Activated T-helper 1 cell treated with anti-CD3 and anti-CD28 coated beads, Interleukin-12 subunit alpha, Interleukin-12 subunit beta, Interleukin-2, Interleukin-4 antibody, amounts not matched to agents 30 ng/mL and 10 ng/mL and 1 ng/mL, durations not matched to agents 14 hours and 24 hours and 36 hours (primary cell): ENCODE data around the gene PSMF1. TPM values are rescaled to one million over a fixed set of nuclear protein-coding genes. Genes with fewer than 3 reads are reported as not detected.
"Not testable (repeated sequence)": the region's sequence is repeated elsewhere in the genome, so short reads cannot be mapped to it uniquely, and the experiment has no call there.

ENCODE experiments used
- DNase-seq: peaks from one replicate; pipeline ENCODE4 v3.0.0; 2021; ENCODE audit warnings: low spot score
- H3K27ac Mint-ChIP-seq: one replicate; pipeline ENCODE4 v1.8.0; 2021; ENCODE audit warnings: mild to moderate bottlenecking, mixed read lengths
- H3K27me3 Mint-ChIP-seq: one replicate; pipeline ENCODE4 v1.8.0; 2022; ENCODE audit warnings: mild to moderate bottlenecking, moderate library complexity, mixed read lengths; ENCODE audit not compliant: insufficient read depth
- H3K36me3 Mint-ChIP-seq: one replicate; pipeline ENCODE4 v1.8.0; 2021; ENCODE audit warnings: low read depth, mixed read lengths
- H3K4me1 Mint-ChIP-seq: one replicate; pipeline ENCODE4 v1.8.0; 2021; ENCODE audit warnings: low read depth, mixed read lengths
- H3K4me3 Mint-ChIP-seq: one replicate; pipeline ENCODE4 v1.8.0; 2021; ENCODE audit warnings: mild to moderate bottlenecking, moderate library complexity, mixed read lengths
- H3K9me3 Mint-ChIP-seq: one replicate; pipeline ENCODE4 v1.8.0; 2021; ENCODE audit warnings: mixed read lengths
- intact Hi-C: fragments of 100-400 bp; cut with micrococcal nuclease; formaldehyde crosslinking; loops from one replicate; pipeline ENCODE4 v1.15.1; 2024
- total RNA-seq: library from RNA; stranded (reverse); gene quantifications from 2 replicates; pipeline ENCODE4 v1.2.3, GENCODE V29; 2022

PSMF1 gene
- total RNA-seq, 1 donor from 2014 or later, result 185 TPM

DNA sequence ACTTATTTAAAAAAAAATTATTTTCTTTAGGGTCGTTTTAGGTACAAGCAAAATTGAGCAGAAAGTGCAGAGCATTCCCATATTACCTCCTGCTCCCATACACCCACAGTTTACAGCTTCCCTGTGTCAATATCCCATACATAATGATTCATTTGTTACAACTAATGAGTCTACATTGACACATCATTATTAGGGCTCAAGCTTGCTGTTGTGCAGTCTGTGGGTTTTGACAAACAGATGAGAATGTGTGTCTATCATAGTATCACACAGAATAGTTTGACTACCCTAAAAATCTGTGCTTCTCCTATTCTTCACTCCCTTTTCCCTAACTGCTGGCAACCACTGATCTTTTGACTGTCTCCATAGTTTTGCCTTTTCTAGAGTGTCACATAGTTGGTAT, 9.4 kb downstream of the PSMF1 start:
- Mint-ChIP-seq H3K27ac (no peak overlapping the region), H3K4me3 (no peak overlapping the region), H3K27me3 (no peaks in the 10 kb centered on the region), H3K4me1 (peaks cover 35% of the 10 kb centered on the region), H3K9me3 (peaks cover 4% of the 10 kb centered on the region), H3K36me3 (peaks cover 70% of the 10 kb centered on the region)
- no peak for DNase-seq
- intact Hi-C loops, result no loop called here

- intact Hi-C loops, result no loop called here
- Mint-ChIP-seq H3K27ac (no peak overlapping the region), H3K4me1 (peaks cover 28% of the 10 kb centered on the region), H3K36me3 (peaks cover 72% of the 10 kb centered on the region), H3K9me3 (peaks cover 8% of the 10 kb centered on the region), H3K27me3 (no peaks in the 10 kb centered on the region), H3K4me3 (no peak overlapping the region)
- no peak for DNase-seq
Observed at GRCh38 chr20:1130058-1130694, 11.8 kb downstream of the PSMF1 start.

- intact Hi-C loops, result no loop called here
- Mint-ChIP-seq H3K27me3 (no peaks in the 10 kb centered on the region), H3K36me3 (peaks cover 75% of the 10 kb centered on the region), H3K9me3 (peaks cover 8% of the 10 kb centered on the region), H3K4me1 (peaks cover 26% of the 10 kb centered on the region), H3K27ac (no peak overlapping the region), H3K4me3 (no peak overlapping the region)
- DNase-seq, result no peak
Observed at GRCh38 chr20:1130847-1131246, 12.4 kb downstream of the PSMF1 start.

- peaks cover 30% of the 10 kb centered on the region for H3K4me1 Mint-ChIP-seq
- H3K27me3 Mint-ChIP-seq, result no peaks in the 10 kb centered on the region
- peak overlapping the region; percentile 19 for H3K27ac Mint-ChIP-seq
- peaks cover 76% of the 10 kb centered on the region for H3K36me3 Mint-ChIP-seq
- H3K4me3 Mint-ChIP-seq, result no peak overlapping the region
- peaks cover 8% of the 10 kb centered on the region for H3K9me3 Mint-ChIP-seq
- intact Hi-C loops, result no loop called here
- DNase-seq, result no peak
Observed at GRCh38 chr20:1131354-1131753, 13.0 kb downstream of the PSMF1 start.

DNA sequence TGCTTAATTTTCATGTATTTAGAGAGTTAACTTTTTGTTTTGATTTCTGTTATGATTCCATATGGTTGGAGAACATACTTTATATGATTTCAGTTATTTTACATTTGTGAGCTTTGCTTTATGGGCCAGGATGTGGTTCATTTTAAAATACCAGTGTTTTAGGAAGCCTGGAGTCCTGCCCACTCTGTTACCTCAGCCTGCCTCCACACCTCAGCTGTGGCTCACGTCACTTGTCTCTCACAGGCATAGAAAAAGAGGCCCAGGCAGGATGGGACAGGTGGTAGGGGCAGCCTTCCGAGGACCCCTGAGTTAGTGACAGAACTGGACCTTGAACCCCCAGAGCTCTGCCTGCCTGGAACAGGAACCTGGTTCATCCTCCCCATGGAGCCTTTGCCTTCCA, 16.0 kb downstream of the PSMF1 start:
- H3K4me1 Mint-ChIP-seq, result peaks cover 30% of the 10 kb centered on the region
- intact Hi-C loops, result no loop called here
- peaks cover 73% of the 10 kb centered on the region for H3K36me3 Mint-ChIP-seq
- no peak for DNase-seq
- H3K27me3 Mint-ChIP-seq, result no peaks in the 10 kb centered on the region
- H3K27ac Mint-ChIP-seq, result no peak overlapping the region
- peaks cover 8% of the 10 kb centered on the region for H3K9me3 Mint-ChIP-seq
- H3K4me3 Mint-ChIP-seq, result no peak overlapping the region

GRCh38 chr20:1134836-1135235, 16.4 kb downstream of the PSMF1 start:
- no peaks in the 10 kb centered on the region for H3K27me3 Mint-ChIP-seq
- H3K4me1 Mint-ChIP-seq, result peaks cover 30% of the 10 kb centered on the region
- no peak overlapping the region for H3K4me3 Mint-ChIP-seq
- no peak overlapping the region for H3K27ac Mint-ChIP-seq
- peaks cover 8% of the 10 kb centered on the region for H3K9me3 Mint-ChIP-seq
- no peak for DNase-seq
- intact Hi-C loops, result no loop called here
- peaks cover 73% of the 10 kb centered on the region for H3K36me3 Mint-ChIP-seq

DNA sequence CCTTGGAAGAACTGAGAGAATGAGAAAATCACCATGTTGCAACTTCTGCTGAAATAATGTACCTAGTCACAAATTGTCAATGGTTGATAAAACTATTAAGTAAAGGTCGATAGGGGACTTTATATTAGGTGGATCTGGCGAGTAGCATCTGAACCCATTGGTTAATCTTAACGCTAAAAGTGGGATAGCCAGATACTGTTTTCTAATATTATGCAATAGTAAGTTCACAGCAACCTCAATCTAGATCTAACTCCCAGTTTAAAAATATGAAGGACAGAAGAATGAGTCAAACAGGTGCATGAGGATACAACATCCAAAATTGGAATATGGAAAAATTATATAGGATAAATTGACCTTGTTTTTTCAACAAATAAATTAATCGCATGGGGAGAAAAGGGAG, 18.8 kb downstream of the PSMF1 start:
- Mint-ChIP-seq H3K27ac (no peak overlapping the region), H3K4me1 (peaks cover 21% of the 10 kb centered on the region), H3K9me3 (peaks cover 8% of the 10 kb centered on the region), H3K4me3 (no peak overlapping the region), H3K27me3 (no peaks in the 10 kb centered on the region), H3K36me3 (peaks cover 67% of the 10 kb centered on the region)
- no peak for DNase-seq
- intact Hi-C loops, result no loop called here

- H3K27me3 Mint-ChIP-seq, result no peaks in the 10 kb centered on the region
- H3K4me1 Mint-ChIP-seq, result no peaks in the 10 kb centered on the region
- peaks cover 45% of the 10 kb centered on the region for H3K36me3 Mint-ChIP-seq
- no peak for DNase-seq
- no peak overlapping the region for H3K27ac Mint-ChIP-seq
- H3K9me3 Mint-ChIP-seq, result no peaks in the 10 kb centered on the region
- intact Hi-C loops, result no loop called here
- H3K4me3 Mint-ChIP-seq, result no peak overlapping the region
Observed at GRCh38 chr20:1144401-1145172, 26.2 kb downstream of the PSMF1 start.

DNA sequence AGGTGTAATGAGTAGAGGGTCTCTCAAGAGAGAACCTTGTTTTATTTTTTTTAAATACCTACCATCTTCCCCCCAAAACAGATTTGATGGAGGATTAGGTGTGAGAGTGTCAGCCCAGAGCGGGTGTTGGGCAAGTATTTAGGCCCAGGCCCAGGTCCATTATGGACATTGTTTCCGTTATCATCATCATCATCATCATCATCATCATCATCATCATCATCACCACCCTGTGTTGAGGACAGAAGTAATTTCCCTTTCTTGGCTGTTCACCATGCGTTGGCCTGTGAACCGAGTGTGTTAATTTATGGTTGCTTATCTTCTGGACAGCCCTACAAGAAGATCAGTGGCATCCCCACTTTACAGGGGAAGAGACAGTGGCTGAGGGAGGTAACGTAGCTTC, 28.6 kb downstream of the PSMF1 start:
- intact Hi-C loops, result no loop called here
- no peak overlapping the region for H3K27ac Mint-ChIP-seq
- DNase-seq, result no peak
- H3K4me3 Mint-ChIP-seq, result no peak overlapping the region
- H3K27me3 Mint-ChIP-seq, result no peaks in the 10 kb centered on the region
- H3K9me3 Mint-ChIP-seq, result no peaks in the 10 kb centered on the region
- H3K36me3 Mint-ChIP-seq, result peaks cover 42% of the 10 kb centered on the region
- H3K4me1 Mint-ChIP-seq, result peaks cover 21% of the 10 kb centered on the region

- DNase-seq, H3K27me3 Mint-ChIP-seq, H3K9me3 Mint-ChIP-seq, H3K4me3 Mint-ChIP-seq: not testable (repeated sequence)
- intact Hi-C loops, result loop anchor here (2.0 kb wide), 1 partner anchor 31 kb away; the partner anchor contains the start of gene PSMF1
- H3K36me3 Mint-ChIP-seq, result peaks cover 45% of the 10 kb centered on the region
- peak overlapping the region; percentile 31 for H3K27ac Mint-ChIP-seq
- peaks cover 27% of the 10 kb centered on the region for H3K4me1 Mint-ChIP-seq
Observed at GRCh38 chr20:1149812-1150211, 31.4 kb downstream of the PSMF1 start.

- Mint-ChIP-seq H3K9me3 (no peaks in the 10 kb centered on the region), H3K36me3 (peaks cover 48% of the 10 kb centered on the region), H3K27me3 (no peaks in the 10 kb centered on the region), H3K27ac (no peak overlapping the region), H3K4me3 (no peak overlapping the region), H3K4me1 (peaks cover 27% of the 10 kb centered on the region)
- DNase-seq, result no peak
- intact Hi-C loops, result loop anchor here (2.0 kb wide), 1 partner anchor 31 kb away; the partner anchor contains the start of gene PSMF1
Observed at GRCh38 chr20:1150218-1150617, 31.8 kb downstream of the PSMF1 start.

GRCh38 chr20:1150968-1151367, 32.6 kb downstream of the PSMF1 start:
- intact Hi-C loops, result loop anchor here (2.0 kb wide), 1 partner anchor 32 kb away; the partner anchor contains the start of gene PSMF1
- peaks cover 27% of the 10 kb centered on the region for H3K4me1 Mint-ChIP-seq
- H3K9me3 Mint-ChIP-seq, result no peaks in the 10 kb centered on the region
- H3K36me3 Mint-ChIP-seq, result peaks cover 53% of the 10 kb centered on the region
- H3K27me3 Mint-ChIP-seq, result no peaks in the 10 kb centered on the region
- no peak overlapping the region for H3K4me3 Mint-ChIP-seq
- H3K27ac Mint-ChIP-seq, result no peak overlapping the region
- no peak for DNase-seq

DNA sequence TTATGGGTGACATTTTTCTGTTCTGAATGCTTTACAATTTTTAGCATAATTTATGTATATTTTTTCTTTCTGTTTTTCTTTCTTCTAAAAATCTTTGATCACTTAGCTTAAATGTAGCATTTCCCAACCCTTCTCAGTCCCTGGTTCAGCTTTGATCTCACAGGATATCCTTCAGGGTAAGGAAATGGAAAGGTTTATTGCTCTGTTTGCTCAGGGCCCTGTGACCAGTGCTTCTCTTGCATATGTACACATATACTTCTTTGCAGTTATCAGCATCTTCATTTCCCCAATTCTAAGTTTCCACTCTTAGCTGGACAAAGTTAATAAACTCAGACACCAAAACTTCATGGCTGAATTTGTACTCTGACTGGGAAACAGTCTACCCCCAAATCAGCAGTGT, 35.8 kb downstream of the PSMF1 start:
- Mint-ChIP-seq H3K9me3 (no peaks in the 10 kb centered on the region), H3K4me1 (peaks cover 27% of the 10 kb centered on the region), H3K36me3 (peaks cover 51% of the 10 kb centered on the region), H3K4me3 (no peak overlapping the region), H3K27ac (no peak overlapping the region), H3K27me3 (no peaks in the 10 kb centered on the region)
- DNase-seq, result no peak
- intact Hi-C loops, result no loop called here
